GM12892 (cell line): Measurements from ENCODE around the gene DACT1.

Experiments used
- POLR2A ChIP-seq: IDR thresholded peaks from 2 replicates; pipeline ENCODE4 v1.6.1; 2011; ENCODE audit warnings: low read depth, low read length, control low read depth
- POLR2AphosphoS5 ChIP-seq: IDR thresholded peaks from 2 replicates; pipeline ENCODE4 v1.6.1; 2011; ENCODE audit warnings: low read depth, low read length, control low read depth
- TAF1 ChIP-seq: IDR thresholded peaks from 2 replicates; pipeline ENCODE4 v1.6.1; 2011; ENCODE audit warnings: low read depth, mild to moderate bottlenecking, control low read depth, low read length, borderline replicate concordance

GRCh38 chr14:58639198-58639565 is 1.4 kb downstream of the DACT1 start:
- TF ChIP-seq POLR2A: no peak
- no peak for TF ChIP-seq POLR2AphosphoS5
- no peak for TF ChIP-seq TAF1
